GM21529 (cell line): ENCODE measurements around the gene ENPP1.
"Not testable (repeated sequence)": the region's sequence is repeated elsewhere in the genome, so short reads cannot be mapped to it uniquely, and the experiment has no call there.

Experiments used
- ATAC-seq: cut with Tn5 transposase; IDR thresholded peaks from one replicate; pipeline ENCODE4 v1.9.1; 2021; ENCODE audit not compliant: unreplicated experiment

ENPP1 gene

DNA sequence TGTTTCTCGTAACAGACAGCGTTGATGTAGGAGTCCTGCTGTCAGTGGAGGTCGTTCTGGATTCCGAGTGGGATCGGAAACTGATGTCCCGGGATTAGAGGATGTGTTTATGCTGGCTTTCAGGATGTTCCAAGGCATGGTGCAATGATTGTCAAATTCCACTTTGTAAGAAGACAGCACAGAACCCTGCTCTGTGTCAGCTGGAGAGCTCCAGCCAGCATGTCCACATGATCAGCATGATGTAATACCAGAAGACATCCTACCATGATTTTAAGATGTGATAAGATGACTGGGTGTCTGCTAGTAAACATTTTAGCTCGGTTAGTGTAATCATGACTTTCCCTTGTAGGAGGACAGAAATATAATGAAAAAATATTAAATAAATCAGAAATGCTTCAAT is 20.3 kb downstream of the ENPP1 start:
- ATAC-seq = no peak

- ATAC-seq = no peak
These were observed 21.1 kb downstream of the ENPP1 start for GRCh38 chr6:131828951-131829350.

DNA sequence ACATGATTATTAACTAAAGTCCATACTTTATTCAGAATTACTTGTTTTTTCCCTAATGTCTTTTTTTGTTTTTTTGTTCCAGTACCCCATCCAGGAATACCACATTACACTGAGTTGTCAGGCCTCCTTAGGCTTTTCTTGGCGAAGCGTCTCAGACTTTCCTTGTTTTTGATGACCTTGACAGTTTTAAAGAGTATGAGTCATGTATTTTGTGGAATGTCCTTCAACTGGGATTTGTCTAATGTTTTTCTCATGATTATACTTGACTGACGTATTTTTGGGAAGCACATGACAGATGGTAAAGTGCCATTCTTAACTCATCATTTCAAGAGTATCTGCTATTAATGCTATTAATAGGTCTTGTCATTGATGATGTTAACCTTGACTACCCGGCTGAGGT is 23.6 kb downstream of the ENPP1 start:
- ATAC-seq = no peak

DNA sequence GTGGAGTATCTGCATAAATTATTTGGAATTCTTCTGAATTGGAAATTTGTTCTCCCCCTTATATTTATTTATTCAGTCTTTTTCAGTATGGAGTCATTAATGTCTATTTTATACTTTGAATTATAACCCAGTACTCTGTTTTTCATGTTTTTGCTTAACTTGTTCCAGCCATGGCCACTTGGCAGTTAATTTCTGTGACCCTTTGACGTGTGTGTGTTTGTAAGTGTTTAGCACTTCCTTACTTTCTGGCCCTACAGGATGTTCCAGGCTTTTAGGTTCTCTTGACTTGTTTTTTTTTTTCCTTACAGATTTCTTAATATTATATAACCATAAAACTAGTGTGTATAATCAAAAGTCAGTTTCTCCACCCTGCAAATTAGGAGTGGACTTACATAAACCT is 24.1 kb downstream of the ENPP1 start:
- no peak for ATAC-seq

GRCh38 chr6:131832363-131832762 is 24.5 kb downstream of the ENPP1 start:
- ATAC-seq = no peak

GRCh38 chr6:131838051-131838450 is 30.2 kb downstream of the ENPP1 start:
- no peak for ATAC-seq

- ATAC-seq = no peak
These were observed 31.6 kb downstream of the ENPP1 start for GRCh38 chr6:131839388-131839787.

DNA sequence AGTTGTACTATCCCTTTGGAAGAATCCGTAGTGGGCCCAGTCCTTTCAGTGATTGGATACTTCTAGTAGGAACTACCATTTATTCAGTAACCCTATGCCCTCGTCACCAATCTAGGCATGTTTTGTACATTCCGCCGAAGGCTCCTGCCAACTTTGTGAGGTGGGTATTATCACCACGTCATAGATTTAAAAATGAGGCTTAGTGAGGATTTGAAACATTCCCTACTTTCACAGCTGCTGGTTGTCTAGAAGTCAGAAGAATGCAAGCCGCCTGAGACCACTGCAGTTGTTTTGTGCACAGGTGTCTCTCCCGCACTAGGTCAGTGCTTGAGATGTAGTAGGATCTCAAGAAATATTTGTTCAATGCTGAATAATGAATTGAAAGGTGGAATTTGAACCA is 32.6 kb downstream of the ENPP1 start:
- no peak for ATAC-seq

- ATAC-seq = no peak
These were observed 33.2 kb downstream of the ENPP1 start for GRCh38 chr6:131840936-131841583.

DNA sequence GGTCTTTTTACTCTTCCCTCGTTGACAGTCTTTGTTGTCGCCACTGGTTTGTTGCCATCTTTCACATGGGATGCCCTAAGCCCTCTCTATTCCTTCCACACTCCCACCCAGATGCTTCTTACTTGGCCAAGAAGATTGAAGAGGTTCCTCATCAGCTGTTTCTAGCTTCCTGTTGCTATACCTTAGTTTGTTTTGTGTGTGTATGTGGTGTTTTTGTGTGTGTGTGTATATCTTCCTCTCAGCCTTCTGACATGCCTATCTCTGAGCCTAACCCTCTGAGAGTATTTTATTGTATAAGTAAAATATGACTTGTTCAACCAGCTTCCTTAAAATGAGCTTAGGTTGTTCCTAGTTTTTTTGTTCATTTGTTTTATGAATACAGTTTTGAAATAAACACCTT is 35.9 kb downstream of the ENPP1 start:
- ATAC-seq = no peak

DNA sequence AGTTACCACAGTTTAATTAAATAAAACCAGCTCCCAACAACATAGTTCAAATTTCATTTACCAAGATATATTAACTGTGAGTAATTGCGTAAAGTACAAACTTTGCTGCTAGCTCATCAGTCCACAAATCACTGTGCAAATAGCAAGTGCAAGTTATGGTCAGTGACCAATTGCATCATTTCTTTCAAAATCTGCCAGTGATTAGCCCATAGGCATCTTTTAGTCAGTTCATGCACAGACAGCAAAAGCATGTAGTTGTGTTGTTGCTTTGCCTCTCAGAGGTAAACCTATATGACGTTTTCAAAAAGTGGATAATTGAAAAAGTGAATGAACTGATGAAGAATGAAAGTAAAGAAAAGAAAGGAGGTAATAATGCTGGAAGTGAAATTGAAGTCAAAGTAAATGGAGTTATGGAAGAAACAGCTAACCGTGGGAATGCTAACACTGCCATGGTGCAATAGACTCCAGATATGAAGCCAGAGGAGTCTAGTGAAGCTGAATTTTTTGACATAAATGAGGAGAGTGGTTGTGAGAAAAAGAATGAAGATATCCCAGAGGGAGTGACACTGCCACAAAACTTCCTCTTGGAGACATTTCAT is 36.5 kb downstream of the ENPP1 start:
- no peak for ATAC-seq

GRCh38 chr6:131846023-131846663 is 38.3 kb downstream of the ENPP1 start:
- ATAC-seq = no peak

GRCh38 chr6:131846905-131847304 is 39.1 kb downstream of the ENPP1 start:
- ATAC-seq = no peak

GRCh38 chr6:131849799-131850198 is 42.0 kb downstream of the ENPP1 start:
- no peak for ATAC-seq

- ATAC-seq = no peak
These were observed 43.4 kb downstream of the ENPP1 start for GRCh38 chr6:131851049-131851769.

- ATAC-seq = no peak
These were observed 44.4 kb downstream of the ENPP1 start for GRCh38 chr6:131852200-131852599.

- ATAC-seq = no peak
These were observed 47.0 kb downstream of the ENPP1 start for GRCh38 chr6:131854803-131855202.

DNA sequence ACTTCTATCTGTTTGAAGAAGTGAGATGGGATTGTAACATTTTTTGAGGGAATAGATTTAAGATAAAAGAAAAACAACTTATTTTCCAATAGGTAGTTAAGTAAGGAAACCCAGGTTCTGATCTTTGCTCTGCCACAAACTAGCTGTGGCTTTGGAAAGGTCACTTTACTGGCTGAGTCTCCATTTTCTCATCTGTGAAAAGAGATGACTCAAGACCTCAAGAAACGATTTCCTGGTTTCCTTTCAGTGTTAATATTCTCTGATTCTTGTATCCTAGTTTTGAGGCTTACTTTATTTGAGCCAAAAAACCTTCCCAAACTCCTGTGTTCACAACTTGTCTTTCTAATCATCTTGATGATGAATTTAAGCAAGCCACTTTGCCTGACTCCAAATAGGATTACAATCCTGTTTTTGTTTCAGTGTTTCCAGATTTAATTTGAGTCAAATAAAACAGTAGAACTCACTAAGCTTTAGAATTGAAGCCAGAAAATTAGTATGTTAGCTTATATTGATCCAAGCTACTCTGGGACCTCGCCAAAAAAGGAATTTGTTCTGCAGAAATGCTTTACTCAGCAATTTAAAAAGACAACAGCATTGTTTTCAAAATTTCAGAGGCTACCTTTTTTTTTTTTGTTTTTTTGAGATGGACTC is 51.1 kb downstream of the ENPP1 start:
- no peak for ATAC-seq

DNA sequence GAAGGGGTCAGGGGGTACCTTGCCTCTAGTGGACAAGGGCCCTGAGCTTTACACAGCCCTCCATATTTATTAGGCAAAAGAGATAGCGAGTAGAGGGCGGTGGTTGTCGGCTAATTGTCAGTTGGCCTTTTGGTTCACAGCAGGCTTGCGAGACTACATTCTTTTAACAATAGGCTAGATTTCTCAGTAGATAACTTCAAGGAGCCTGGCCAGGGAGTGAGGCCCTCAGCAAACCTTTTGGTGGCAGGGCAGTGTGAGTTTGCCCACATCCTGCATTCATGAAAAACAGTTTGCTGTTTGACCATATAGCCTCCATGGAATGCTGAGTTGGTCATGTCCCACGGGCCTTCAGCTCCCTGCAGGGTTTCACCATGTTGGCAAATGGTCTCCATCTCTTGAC is 51.8 kb downstream of the ENPP1 start:
- ATAC-seq = not testable (repeated sequence)

DNA sequence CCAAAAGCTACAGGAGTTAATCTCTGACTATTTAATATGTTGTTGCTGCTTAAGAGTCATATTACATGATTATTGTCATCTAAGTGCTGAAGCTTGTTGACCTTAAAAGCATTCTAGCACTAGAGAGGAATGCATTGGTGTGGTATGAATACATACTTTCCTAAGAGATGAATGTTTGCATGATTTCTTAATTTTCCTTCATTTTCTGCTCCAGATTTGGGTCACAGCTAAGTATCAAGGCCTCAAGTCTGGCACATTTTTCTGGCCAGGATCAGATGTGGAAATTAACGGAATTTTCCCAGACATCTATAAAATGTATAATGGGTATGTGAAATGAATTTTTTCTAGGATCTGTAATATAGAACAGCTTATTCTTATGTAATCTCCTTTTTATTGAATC is 53.6 kb downstream of the ENPP1 start:
- ATAC-seq = no peak

- no peak for ATAC-seq
These were observed 54.7 kb downstream of the ENPP1 start for GRCh38 chr6:131862476-131862875.
